ENCODE results near the gene EEF1AKMT2. TPM values are rescaled to one million over a fixed set of nuclear protein-coding genes. Genes with fewer than 3 reads are reported as not detected.

EEF1AKMT2 gene
- total RNA-seq, 1 experiment from 2014 or later, result 32.2 TPM

DNA sequence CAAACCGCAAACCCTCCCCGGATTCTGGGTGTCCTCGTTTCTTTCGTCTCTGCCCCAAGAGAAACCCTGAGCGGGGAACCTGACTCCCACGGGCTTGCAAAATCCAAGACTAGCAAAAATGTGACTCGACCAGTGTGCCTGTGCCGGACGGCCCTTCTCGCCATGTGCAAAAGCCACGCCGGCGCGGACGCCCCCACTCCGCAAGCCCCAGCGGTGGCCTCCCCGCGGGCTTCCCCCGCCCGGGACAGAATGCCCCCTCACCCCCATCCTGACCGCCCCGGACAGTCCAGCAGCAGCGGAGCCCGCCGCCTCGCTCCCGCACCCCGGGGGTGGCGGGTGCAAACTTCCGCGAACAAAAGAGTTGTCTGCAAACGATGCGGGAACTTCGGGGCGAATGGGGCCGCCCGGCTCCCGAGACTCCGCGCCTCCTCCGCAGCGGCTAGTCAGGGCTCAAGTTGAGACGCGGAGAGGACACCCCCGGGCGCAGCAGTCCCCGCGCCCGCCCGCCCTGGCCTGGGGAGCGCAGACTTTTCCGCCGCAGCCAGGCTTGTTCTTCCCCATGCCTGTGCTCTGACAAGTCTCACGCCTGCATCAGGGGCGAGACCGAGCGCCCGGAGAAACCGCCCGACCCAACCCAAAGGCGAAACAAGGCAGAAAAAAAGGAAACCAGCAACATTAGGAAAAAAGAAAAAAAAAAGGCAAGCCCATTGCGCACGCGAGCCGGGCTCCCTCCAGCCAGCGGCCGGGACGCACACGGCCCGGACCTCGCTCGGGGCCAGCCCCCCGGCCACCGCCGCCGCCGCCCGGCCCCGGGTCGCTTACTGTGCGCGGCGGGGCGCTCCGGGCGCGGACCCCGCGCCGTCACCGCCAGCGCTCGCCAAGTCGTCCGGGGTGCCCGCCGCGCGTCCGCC, 48.2 kb downstream of the EEF1AKMT2 start:
- CTCF ChIA-PET, result interaction anchor here (0.6 to 2.7 kb wide), 2 partner anchors 214 to 282 kb away, joined by 3 to 30 read pairs; partner anchors contain the start of gene LHPP
- H3K9me3 ChIP-seq (ENCODE audit: low read depth, low read length, poor library complexity, severe bottlenecking), result no peaks in the 10 kb centered on the region
- BruUV-seq (replicated peaks), result no TSS peak
- TF ChIP-seq, protein P1, sequence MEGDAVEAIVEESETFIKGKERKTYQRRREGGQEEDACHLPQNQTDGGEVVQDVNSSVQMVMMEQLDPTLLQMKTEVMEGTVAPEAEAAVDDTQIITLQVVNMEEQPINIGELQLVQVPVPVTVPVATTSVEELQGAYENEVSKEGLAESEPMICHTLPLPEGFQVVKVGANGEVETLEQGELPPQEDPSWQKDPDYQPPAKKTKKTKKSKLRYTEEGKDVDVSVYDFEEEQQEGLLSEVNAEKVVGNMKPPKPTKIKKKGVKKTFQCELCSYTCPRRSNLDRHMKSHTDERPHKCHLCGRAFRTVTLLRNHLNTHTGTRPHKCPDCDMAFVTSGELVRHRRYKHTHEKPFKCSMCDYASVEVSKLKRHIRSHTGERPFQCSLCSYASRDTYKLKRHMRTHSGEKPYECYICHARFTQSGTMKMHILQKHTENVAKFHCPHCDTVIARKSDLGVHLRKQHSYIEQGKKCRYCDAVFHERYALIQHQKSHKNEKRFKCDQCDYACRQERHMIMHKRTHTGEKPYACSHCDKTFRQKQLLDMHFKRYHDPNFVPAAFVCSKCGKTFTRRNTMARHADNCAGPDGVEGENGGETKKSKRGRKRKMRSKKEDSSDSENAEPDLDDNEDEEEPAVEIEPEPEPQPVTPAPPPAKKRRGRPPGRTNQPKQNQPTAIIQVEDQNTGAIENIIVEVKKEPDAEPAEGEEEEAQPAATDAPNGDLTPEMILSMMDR (conservative IDR thresholded peaks at IDR 0.05; ENCODE audit: low read depth, low read length), result no peak
- no peak for TF ChIP-seq EZH2 (IDR thresholded peaks at IDR 0.05; ENCODE audit: borderline replicate concordance, low read depth, low read length, poor library complexity, severe bottlenecking)
- H3K4me1 ChIP-seq (ENCODE audit: insufficient read depth, low read length, poor library complexity, severe bottlenecking), result peaks cover 28% of the 10 kb centered on the region
- POLR2A ChIA-PET (ENCODE audit: low non-redundant PET), result no interaction called here
- DNase-seq (ENCODE audit: low spot score), result peak; percentile 47
- H3K27me3 ChIP-seq (replicated peaks; ENCODE audit: insufficient read depth, low read depth, low read length, poor library complexity), result no peaks in the 10 kb centered on the region
- intact Hi-C loops (cut with micrococcal nuclease; ENCODE audit: unreplicated experiment), result loop anchor here (5.0 kb wide), 1 partner anchor 111 kb away; no protein-coding TSS in a partner anchor
- H3K4me3 ChIP-seq (ENCODE audit: low read depth, low read length, poor library complexity, severe bottlenecking), result peak overlapping the region; percentile 83
- H3K36me3 ChIP-seq (ENCODE audit: insufficient read depth, low read length, poor library complexity, severe bottlenecking), result peaks cover 5% of the 10 kb centered on the region
- peak overlapping the region; percentile 83 for H3K27ac ChIP-seq (ENCODE audit: low read depth, low read length, poor library complexity, severe bottlenecking)

DNA sequence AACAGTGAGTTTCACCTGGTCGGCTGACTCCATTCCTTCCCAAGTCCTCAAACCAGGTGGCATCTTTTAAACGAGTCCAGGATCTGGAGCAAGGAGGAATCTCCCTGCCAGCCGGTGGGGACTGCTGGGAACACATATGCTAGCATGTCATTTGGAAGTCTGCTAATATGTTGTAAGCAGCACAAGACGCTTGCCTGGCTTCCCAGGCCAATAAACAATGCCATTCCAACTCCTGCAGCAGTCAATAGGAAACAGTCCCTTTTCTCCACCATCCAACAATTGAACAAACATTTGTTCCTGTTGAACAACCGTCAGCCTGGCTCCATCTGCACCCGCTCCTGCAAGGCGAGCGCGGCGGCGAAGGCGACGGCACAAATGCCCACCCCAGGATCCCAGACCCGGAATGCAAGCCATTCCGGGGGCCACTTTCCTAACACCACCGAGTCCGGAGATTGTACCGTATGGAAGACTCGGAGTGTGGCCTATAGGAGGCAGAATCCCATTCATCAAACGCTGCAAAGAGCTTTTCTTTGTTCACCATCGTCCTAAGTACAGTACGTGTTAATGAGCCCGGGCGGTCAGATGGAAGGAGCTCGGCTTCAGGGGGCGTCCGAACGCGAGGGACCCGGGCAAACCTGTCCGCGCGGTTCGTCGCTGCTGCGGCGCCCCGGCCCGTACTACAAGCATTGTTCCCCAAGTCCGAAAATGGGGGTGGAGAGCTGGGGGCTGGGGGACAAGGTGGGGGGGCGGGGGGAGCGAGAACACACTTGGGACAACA, 49.1 kb downstream of the EEF1AKMT2 start:
- POLR2A ChIA-PET (ENCODE audit: low non-redundant PET), result no interaction called here
- DNase-seq (ENCODE audit: low spot score), result peak; percentile 59
- no peaks in the 10 kb centered on the region for H3K9me3 ChIP-seq (ENCODE audit: low read depth, low read length, poor library complexity, severe bottlenecking)
- peaks cover 28% of the 10 kb centered on the region for H3K4me1 ChIP-seq (ENCODE audit: insufficient read depth, low read length, poor library complexity, severe bottlenecking)
- H3K27me3 ChIP-seq (replicated peaks; ENCODE audit: insufficient read depth, low read depth, low read length, poor library complexity), result no peaks in the 10 kb centered on the region
- TF ChIP-seq EZH2 (IDR thresholded peaks at IDR 0.05; ENCODE audit: borderline replicate concordance, low read depth, low read length, poor library complexity, severe bottlenecking), result no peak
- TF ChIP-seq, protein P1 (conservative IDR thresholded peaks at IDR 0.05; ENCODE audit: low read depth, low read length), result peak; percentile 47; the same call in 1 of the 2 replicates
- CTCF ChIA-PET, result interaction anchor here (0.6 to 2.7 kb wide), 2 partner anchors 213 to 281 kb away, joined by 3 to 30 read pairs; partner anchors contain the start of gene LHPP
- intact Hi-C loops (cut with micrococcal nuclease; ENCODE audit: unreplicated experiment), result loop anchor here (5.0 kb wide), 1 partner anchor 110 kb away; no protein-coding TSS in a partner anchor
- BruUV-seq (replicated peaks), result no TSS peak
- H3K36me3 ChIP-seq (ENCODE audit: insufficient read depth, low read length, poor library complexity, severe bottlenecking), result no peaks in the 10 kb centered on the region
- H3K4me3 ChIP-seq (ENCODE audit: low read depth, low read length, poor library complexity, severe bottlenecking), result peak overlapping the region; percentile 83
- peak overlapping the region; percentile 83 for H3K27ac ChIP-seq (ENCODE audit: low read depth, low read length, poor library complexity, severe bottlenecking)

DNA sequence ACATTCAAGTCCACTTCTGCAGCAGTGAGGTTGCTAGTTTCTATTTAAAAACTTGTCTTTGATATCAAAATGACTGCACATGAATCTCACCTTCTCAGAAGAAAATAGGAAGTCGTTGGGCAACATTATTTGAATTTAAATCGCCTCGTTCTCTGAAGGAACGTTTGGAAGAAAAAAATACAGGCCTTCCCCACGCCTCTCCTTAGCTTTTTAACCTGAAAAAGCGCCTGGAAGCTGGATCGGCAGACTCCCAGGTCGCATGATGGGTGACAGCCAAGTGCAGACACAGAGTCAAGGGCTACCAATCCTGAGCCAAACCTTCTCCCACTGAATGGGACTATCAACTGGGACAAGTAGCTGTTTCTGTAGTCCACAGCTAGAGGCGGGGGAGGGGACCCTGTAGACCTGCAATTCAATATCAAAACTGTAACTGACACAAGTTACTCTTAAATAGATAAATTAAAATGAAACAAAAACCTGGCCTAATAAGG, 49.7 kb downstream of the EEF1AKMT2 start:
- intact Hi-C loops (cut with micrococcal nuclease; ENCODE audit: unreplicated experiment), result loop anchor here (2.0 to 5.0 kb wide), 2 partner anchors 110 to 211 kb away; no protein-coding TSS in a partner anchor
- Histone ChIP-seq H3K27ac (ENCODE audit: low read depth, low read length, poor library complexity, severe bottlenecking) (no peak overlapping the region), H3K9me3 (ENCODE audit: low read depth, low read length, poor library complexity, severe bottlenecking) (no peaks in the 10 kb centered on the region), H3K27me3 (replicated peaks; ENCODE audit: insufficient read depth, low read depth, low read length, poor library complexity) (no peaks in the 10 kb centered on the region), H3K4me3 (ENCODE audit: low read depth, low read length, poor library complexity, severe bottlenecking) (peak overlapping the region; percentile 83), H3K36me3 (ENCODE audit: insufficient read depth, low read length, poor library complexity, severe bottlenecking) (no peaks in the 10 kb centered on the region), H3K4me1 (ENCODE audit: insufficient read depth, low read length, poor library complexity, severe bottlenecking) (peaks cover 28% of the 10 kb centered on the region)
- TF ChIP-seq EZH2 (IDR thresholded peaks at IDR 0.05; ENCODE audit: borderline replicate concordance, low read depth, low read length, poor library complexity, severe bottlenecking), result no peak
- TF ChIP-seq, protein P1 (conservative IDR thresholded peaks at IDR 0.05; ENCODE audit: low read depth, low read length), result no peak
- BruUV-seq (replicated peaks), result no TSS peak
- DNase-seq (ENCODE audit: low spot score), result no peak
- CTCF ChIA-PET, result interaction anchor here (0.5 to 2.7 kb wide), 9 partner anchors 22 to 483 kb away, joined by 3 to 30 read pairs (median 3); no protein-coding TSS in a partner anchor
- POLR2A ChIA-PET (ENCODE audit: low non-redundant PET), result no interaction called here
